Measurements from ENCODE around the gene ZHX3.

- TF ChIP-seq, protein P1, sequence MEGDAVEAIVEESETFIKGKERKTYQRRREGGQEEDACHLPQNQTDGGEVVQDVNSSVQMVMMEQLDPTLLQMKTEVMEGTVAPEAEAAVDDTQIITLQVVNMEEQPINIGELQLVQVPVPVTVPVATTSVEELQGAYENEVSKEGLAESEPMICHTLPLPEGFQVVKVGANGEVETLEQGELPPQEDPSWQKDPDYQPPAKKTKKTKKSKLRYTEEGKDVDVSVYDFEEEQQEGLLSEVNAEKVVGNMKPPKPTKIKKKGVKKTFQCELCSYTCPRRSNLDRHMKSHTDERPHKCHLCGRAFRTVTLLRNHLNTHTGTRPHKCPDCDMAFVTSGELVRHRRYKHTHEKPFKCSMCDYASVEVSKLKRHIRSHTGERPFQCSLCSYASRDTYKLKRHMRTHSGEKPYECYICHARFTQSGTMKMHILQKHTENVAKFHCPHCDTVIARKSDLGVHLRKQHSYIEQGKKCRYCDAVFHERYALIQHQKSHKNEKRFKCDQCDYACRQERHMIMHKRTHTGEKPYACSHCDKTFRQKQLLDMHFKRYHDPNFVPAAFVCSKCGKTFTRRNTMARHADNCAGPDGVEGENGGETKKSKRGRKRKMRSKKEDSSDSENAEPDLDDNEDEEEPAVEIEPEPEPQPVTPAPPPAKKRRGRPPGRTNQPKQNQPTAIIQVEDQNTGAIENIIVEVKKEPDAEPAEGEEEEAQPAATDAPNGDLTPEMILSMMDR (conservative IDR thresholded peaks at IDR 0.05; ENCODE audit: low read length) = no peak
- TF ChIP-seq EZH2phosphoT487 (IDR thresholded peaks at IDR 0.05; ENCODE audit: borderline replicate concordance) = no peak
These were observed 139.0 kb downstream of the ZHX3 start for GRCh38 chr20:41178495-41178894.
